ENCODE measurements around the gene CREB5. TPM values are rescaled to one million over a fixed set of nuclear protein-coding genes. Genes with fewer than 3 reads are reported as not detected.

The CREB5 gene
- total RNA-seq, 1 experiment from 2014 or later: 2.1 TPM

GRCh38 chr7:28591041-28591674 is 178.8 kb downstream of the CREB5 start:
- no peaks in the 10 kb centered on the region for H3K79me2 ChIP-seq (ENCODE audit: low read depth)
- TF ChIP-seq EZH2 (IDR thresholded peaks at IDR 0.05; ENCODE audit: low read depth) (no peak), CTCF (conservative IDR thresholded peaks at IDR 0.05) (no peak)

DNA sequence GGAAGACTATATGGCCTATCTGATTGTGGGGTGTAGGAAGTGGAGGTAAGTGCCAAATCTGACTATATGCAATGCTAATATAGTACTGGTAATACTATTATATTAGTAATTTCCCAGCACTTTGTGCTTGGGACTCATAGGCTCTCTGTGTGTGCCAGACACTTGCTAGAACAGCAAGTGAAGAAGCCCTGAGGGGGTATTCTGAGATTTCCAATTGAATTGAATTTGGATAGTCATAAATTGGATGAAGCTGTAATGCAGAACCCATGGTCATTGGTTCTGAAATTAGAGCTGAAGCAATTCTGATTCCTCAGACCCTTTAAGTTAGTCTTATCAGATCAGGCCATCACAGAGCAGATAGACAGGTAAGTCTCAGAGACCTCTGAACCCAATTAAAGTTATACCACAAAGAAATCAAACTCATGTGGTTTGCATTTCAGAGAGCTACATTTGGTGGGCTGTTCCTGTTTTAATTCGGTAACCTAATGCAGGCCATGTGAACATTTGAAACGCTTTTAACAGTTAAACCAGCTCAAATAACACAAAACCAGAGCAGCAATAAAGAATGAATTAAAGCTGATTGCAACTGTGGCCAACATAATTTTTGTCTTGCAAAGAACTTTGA is 179.5 kb downstream of the CREB5 start:
- CTCF ChIA-PET: no interaction called here
- POLR2A ChIA-PET (ENCODE audit: unreplicated experiment): no interaction called here
- intact Hi-C loops (cut with micrococcal nuclease; ENCODE audit: unreplicated experiment): no loop called here

More at GRCh38 chr7:28591041-28591674, 178.8 kb downstream of the CREB5 start:
- Histone ChIP-seq H3F3A (ENCODE audit: insufficient read depth, low read depth) (peaks cover 7% of the 10 kb centered on the region), H3K9me3 (ENCODE audit: insufficient read depth, low read depth) (no peaks in the 10 kb centered on the region), H3K4me3 (no peak overlapping the region), H3K36me3 (ENCODE audit: low read depth) (no peaks in the 10 kb centered on the region), H3K4me2 (no peak overlapping the region), H2AFZ (no peak overlapping the region), H3K9me2 (ENCODE audit: insufficient read depth) (no peaks in the 10 kb centered on the region), H3K27me3 (ENCODE audit: insufficient read depth, low read depth) (no peaks in the 10 kb centered on the region), H3K27ac (no peak overlapping the region), H3K4me1 (replicated peaks; ENCODE audit: insufficient read depth) (peaks cover 21% of the 10 kb centered on the region), H4K20me1 (ENCODE audit: insufficient read depth) (no peaks in the 10 kb centered on the region)
- ChIA-PET POLR2A (ENCODE audit: unreplicated experiment) (no interaction called here), CTCF (no interaction called here)
- DNase-seq: no peak
- intact Hi-C loops (cut with micrococcal nuclease; ENCODE audit: unreplicated experiment): no loop called here
- BruUV-seq (replicated peaks): no TSS peak

DNA sequence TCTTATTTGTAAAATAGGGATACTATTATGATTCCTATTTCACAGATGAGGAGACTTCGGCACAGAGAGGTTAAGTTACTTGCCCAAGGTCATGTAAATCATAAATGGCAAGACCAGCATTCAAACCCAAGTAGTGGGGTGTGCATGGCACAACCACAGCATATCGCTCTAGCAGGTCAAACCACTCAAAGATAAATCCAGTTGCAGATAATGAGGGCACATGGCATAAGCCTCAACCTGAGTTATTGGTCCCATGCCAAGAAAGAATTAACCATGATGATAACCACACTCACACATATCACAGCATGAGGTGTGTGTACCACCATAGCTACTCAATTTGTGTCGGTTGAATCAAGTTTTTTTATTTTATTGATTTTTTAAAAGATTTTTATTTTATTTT is 180.5 kb downstream of the CREB5 start:
- intact Hi-C loops (cut with micrococcal nuclease; ENCODE audit: unreplicated experiment): no loop called here
- ChIA-PET POLR2A (ENCODE audit: unreplicated experiment) (no interaction called here), CTCF (no interaction called here)
- H3K9me2 ChIP-seq (ENCODE audit: insufficient read depth): no peaks in the 10 kb centered on the region
- no peak overlapping the region for H3K4me3 ChIP-seq
- TF ChIP-seq EZH2 (IDR thresholded peaks at IDR 0.05; ENCODE audit: low read depth) (no peak), CTCF (conservative IDR thresholded peaks at IDR 0.05) (no peak)
- H3K4me2 ChIP-seq: no peak overlapping the region
- no peaks in the 10 kb centered on the region for H3K36me3 ChIP-seq (ENCODE audit: low read depth)
- BruUV-seq (replicated peaks): no TSS peak
- H3K79me2 ChIP-seq (ENCODE audit: low read depth): no peaks in the 10 kb centered on the region
- H3K4me1 ChIP-seq (replicated peaks; ENCODE audit: insufficient read depth): peaks cover 4% of the 10 kb centered on the region
- H2AFZ ChIP-seq: no peak overlapping the region
- DNase-seq: no peak
- H3K27ac ChIP-seq: no peak overlapping the region
- no peaks in the 10 kb centered on the region for H4K20me1 ChIP-seq (ENCODE audit: insufficient read depth)
- H3K27me3 ChIP-seq (ENCODE audit: insufficient read depth, low read depth): no peaks in the 10 kb centered on the region
- no peaks in the 10 kb centered on the region for H3F3A ChIP-seq (ENCODE audit: insufficient read depth, low read depth)
- no peaks in the 10 kb centered on the region for H3K9me3 ChIP-seq (ENCODE audit: insufficient read depth, low read depth)

More for the DNA sequence above, 179.5 kb downstream of the CREB5 start:
- no peak overlapping the region for H2AFZ ChIP-seq
- no peaks in the 10 kb centered on the region for H3K9me2 ChIP-seq (ENCODE audit: insufficient read depth)
- peaks cover 4% of the 10 kb centered on the region for H3F3A ChIP-seq (ENCODE audit: insufficient read depth, low read depth)
- no peak for DNase-seq
- no peaks in the 10 kb centered on the region for H3K36me3 ChIP-seq (ENCODE audit: low read depth)
- H3K4me2 ChIP-seq: no peak overlapping the region
- no TSS peak for BruUV-seq (replicated peaks)
- H3K9me3 ChIP-seq (ENCODE audit: insufficient read depth, low read depth): no peaks in the 10 kb centered on the region
- no peaks in the 10 kb centered on the region for H3K27me3 ChIP-seq (ENCODE audit: insufficient read depth, low read depth)
- H4K20me1 ChIP-seq (ENCODE audit: insufficient read depth): no peaks in the 10 kb centered on the region
- no peak overlapping the region for H3K4me3 ChIP-seq
- H3K4me1 ChIP-seq (replicated peaks; ENCODE audit: insufficient read depth): peaks cover 14% of the 10 kb centered on the region
- H3K79me2 ChIP-seq (ENCODE audit: low read depth): no peaks in the 10 kb centered on the region
- no peak for TF ChIP-seq CTCF (conservative IDR thresholded peaks at IDR 0.05)
- TF ChIP-seq EZH2 (IDR thresholded peaks at IDR 0.05; ENCODE audit: low read depth): no peak
- no peak overlapping the region for H3K27ac ChIP-seq
